GM12865 (cell line): ENCODE data around the gene TMEM59.

Experiments
- DNase-seq: peaks from one replicate; pipeline ENCODE4 v3.0.0; 2010; ENCODE audit warnings: low read depth
- H3K4me3 ChIP-seq: 2 replicates; pipeline ENCODE4 v1.5.1; 2011; ENCODE audit warnings: mild to moderate bottlenecking, low read depth, low read length, control low read depth
- TF ChIP-seq, protein P1 (sequence below): IDR thresholded peaks from 2 replicates; pipeline ENCODE4 v1.5.1; 2011; ENCODE audit warnings: low read length, control low read depth, low read depth, inconsistent platforms; ENCODE audit not compliant: insufficient read depth; ENCODE audit errors: missing control alignments

TMEM59 gene

GRCh38 chr1:54094001-54094729 is 41.2 kb upstream of the TMEM59 start:
- TF ChIP-seq, protein P1, sequence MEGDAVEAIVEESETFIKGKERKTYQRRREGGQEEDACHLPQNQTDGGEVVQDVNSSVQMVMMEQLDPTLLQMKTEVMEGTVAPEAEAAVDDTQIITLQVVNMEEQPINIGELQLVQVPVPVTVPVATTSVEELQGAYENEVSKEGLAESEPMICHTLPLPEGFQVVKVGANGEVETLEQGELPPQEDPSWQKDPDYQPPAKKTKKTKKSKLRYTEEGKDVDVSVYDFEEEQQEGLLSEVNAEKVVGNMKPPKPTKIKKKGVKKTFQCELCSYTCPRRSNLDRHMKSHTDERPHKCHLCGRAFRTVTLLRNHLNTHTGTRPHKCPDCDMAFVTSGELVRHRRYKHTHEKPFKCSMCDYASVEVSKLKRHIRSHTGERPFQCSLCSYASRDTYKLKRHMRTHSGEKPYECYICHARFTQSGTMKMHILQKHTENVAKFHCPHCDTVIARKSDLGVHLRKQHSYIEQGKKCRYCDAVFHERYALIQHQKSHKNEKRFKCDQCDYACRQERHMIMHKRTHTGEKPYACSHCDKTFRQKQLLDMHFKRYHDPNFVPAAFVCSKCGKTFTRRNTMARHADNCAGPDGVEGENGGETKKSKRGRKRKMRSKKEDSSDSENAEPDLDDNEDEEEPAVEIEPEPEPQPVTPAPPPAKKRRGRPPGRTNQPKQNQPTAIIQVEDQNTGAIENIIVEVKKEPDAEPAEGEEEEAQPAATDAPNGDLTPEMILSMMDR: no peak
- no peak for DNase-seq
- H3K4me3 ChIP-seq: no peak overlapping the region

DNA sequence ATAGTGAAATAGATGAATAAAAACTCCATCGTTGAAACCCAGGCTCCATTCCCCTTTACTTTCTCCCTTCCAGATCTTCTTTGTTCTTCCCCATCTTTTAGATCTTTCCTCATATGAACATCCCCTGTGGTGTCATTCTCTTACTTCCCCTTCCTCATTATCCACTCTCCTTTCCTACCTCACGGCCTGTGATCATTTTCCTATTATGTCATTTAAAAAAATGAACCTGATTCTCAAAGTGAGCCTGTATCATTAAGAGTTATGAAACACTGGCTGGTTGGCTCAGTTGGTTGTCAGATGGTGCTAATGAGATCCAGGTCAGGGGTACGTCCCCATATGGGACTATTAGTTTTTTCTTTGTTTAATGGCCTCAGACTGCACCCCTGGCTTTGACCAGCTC is 38.7 kb upstream of the TMEM59 start:
- DNase-seq: no peak
- TF ChIP-seq, protein P1: no peak
- no peak overlapping the region for H3K4me3 ChIP-seq

DNA sequence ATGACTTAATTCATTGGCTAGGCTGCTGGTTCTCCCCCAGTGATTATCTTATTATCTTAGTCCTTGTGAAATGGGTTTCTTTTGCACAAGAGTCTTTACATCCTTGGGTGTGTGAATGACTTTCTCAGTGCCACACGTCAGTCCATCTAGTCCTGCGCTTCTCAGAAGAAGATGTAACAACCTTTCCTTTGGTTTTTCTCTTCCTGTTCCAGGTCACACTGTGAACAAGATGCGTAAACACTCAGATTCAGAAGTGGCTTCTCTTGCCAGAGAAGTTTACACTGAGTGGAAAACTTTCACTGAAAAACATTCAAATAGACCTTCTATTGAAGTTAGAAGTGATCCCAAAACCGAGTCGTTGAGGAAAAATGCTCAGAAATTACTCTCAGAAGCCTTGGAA is 35.4 kb upstream of the TMEM59 start:
- H3K4me3 ChIP-seq: no peak overlapping the region
- DNase-seq: no peak
- TF ChIP-seq, protein P1: no peak

DNA sequence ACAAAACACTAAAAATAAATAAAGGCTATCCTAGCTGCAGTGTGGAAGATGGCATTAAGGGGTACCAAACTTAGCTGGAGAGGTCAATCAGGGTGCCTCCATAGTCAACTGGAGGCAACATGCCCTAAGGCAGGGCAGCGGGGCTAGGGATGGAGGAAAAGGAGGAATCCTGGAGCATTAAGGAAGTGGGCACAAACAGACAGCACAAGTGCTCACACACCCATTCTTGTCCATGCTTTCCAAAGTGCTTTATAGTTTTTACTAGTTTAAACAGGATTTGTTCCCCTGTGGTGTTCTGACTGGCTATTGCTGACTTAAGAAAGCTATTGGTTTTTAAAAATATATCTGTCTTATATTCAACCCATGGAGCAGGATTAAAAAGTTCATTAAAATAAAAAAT is 33.8 kb upstream of the TMEM59 start:
- H3K4me3 ChIP-seq: no peak overlapping the region
- no peak for DNase-seq
- TF ChIP-seq, protein P1: no peak

DNA sequence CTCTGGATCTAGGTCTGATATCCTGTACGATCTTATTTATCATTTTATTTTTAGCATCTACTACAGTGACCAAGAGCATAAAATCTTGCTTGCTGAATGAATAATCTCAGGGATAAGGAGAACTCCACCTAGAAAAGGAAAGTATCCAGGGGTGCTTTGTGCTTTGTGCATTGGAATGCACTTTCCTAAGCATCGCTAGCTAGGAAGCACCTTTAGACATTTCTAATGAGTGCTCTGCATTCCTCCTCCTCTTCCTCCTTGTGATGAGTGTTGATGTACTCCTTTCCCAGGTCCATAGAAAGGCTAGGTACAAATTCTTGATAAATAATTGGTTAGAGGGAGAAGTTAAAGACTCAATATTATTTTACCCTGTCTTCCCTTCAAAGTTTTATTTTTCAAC is 31.8 kb upstream of the TMEM59 start:
- no peak for DNase-seq
- no peak overlapping the region for H3K4me3 ChIP-seq
- TF ChIP-seq, protein P1: no peak

- TF ChIP-seq, protein P1: peak; percentile 88
- DNase-seq: peak; percentile 87
- H3K4me3 ChIP-seq: no peak overlapping the region
Observed at GRCh38 chr1:54081306-54082270, 28.6 kb upstream of the TMEM59 start.
